Measurements from ENCODE around the gene POFUT2.
A peak's percentile ranks its signal among the peaks of the same experiment; 100 is the strongest.

The POFUT2 gene

GRCh38 chr21:45296638-45297037, 8.9 kb upstream of the POFUT2 start:
- no peak overlapping the region for H3K27ac ChIP-seq

GRCh38 chr21:45295576-45296365, 8.1 kb upstream of the POFUT2 start:
- no peak for TF ChIP-seq CTCF (conservative IDR thresholded peaks at IDR 0.05)
- no peak overlapping the region for H3K27ac ChIP-seq

More at GRCh38 chr21:45296638-45297037, 8.9 kb upstream of the POFUT2 start:
- no peak for TF ChIP-seq CTCF (conservative IDR thresholded peaks at IDR 0.05)

- TF ChIP-seq CTCF (conservative IDR thresholded peaks at IDR 0.05) = no peak
- peak overlapping the region; percentile 67 for H3K27ac ChIP-seq
Observed at GRCh38 chr21:45294509-45295291, 7.0 kb upstream of the POFUT2 start.

GRCh38 chr21:45293726-45294401, 6.2 kb upstream of the POFUT2 start:
- peak overlapping the region; percentile 67; the same call in 1 of the 2 replicates for H3K27ac ChIP-seq

GRCh38 chr21:45293220-45293725, 5.6 kb upstream of the POFUT2 start:
- TF ChIP-seq CTCF (conservative IDR thresholded peaks at IDR 0.05) = no peak
- peak overlapping the region; percentile 67; the same call in 1 of the 2 replicates for H3K27ac ChIP-seq

More at GRCh38 chr21:45293726-45294401, 6.2 kb upstream of the POFUT2 start:
- TF ChIP-seq CTCF (conservative IDR thresholded peaks at IDR 0.05) = no peak

GRCh38 chr21:45292399-45293219, 4.9 kb upstream of the POFUT2 start:
- TF ChIP-seq CTCF (conservative IDR thresholded peaks at IDR 0.05) = peak; percentile 100

More at GRCh38 chr21:45292399-45293219, 4.9 kb upstream of the POFUT2 start:
- peak overlapping the region; percentile 67; the same call in 1 of the 2 replicates for H3K27ac ChIP-seq

All from VCaP (cell line).